GM19395 (cell line): ENCODE results near the gene TSEN54.

Experiments used
- ATAC-seq: cut with Tn5 transposase; IDR thresholded peaks from one replicate; pipeline ENCODE4 v1.9.1; 2021; ENCODE audit warnings: mild to moderate bottlenecking, moderate library complexity; ENCODE audit not compliant: unreplicated experiment

The TSEN54 gene

DNA sequence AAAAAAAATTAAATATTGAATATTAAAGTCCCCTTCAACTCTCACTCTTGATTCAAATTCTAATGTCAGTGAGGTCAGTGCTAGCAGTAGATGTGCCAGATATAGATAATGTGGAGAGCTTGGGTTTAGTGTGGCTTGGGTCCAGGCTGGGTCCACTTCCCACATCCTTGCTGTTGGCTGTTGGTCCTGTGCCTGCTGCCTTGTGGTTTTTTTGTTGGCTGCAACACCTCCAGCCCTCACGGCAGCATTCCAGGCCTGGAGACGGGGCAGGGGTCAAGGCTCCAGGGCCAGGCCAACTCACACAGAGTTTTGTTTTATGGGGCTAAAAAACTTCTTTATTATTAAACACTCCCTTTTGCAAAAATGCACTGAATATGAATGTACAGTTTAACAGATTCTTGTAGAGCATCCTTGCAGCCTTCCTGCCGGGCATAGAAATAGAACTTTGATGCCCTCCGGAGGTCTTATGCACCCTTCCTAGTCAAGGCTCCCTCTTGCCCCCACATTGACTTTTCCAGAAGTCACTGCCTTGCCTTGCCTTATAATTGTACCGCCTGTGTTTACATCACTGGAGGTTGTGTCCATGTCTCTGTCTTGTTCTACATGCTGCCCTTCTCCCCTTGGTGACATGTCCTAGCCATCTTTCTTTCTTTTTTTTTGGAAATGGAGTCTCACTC lies 45.7 kb downstream of the TSEN54 start:
- no peak for ATAC-seq

DNA sequence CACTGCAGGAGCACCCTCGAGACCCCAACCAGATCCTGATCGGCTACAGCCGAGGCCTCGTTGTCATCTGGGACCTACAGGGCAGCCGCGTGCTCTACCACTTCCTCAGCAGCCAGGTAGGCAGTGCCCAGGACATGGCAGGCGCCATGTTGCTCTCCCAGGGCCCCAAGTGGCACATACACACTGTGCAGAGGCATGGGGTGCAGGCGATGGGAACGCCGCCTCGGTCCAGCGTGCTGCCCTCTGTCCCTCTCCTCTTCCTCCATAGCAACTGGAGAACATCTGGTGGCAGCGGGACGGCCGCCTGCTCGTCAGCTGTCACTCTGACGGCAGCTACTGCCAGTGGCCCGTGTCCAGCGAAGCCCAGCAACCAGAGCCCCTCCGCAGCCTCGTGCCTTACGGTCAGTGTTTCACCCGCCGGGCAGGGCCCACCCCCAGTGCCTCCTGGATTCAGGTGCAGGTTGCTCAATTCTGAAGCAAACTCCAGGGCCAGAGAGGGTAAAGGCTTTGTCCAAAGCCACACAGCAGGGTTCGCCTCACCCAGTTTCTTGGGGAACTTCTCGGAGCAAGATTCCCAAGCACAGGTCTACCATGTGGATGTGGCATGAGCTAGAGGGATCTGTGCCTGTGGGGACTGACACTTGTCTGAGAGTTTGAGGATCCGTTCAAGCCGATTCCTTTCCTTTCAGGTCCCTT lies 46.9 kb downstream of the TSEN54 start:
- ATAC-seq = no peak

DNA sequence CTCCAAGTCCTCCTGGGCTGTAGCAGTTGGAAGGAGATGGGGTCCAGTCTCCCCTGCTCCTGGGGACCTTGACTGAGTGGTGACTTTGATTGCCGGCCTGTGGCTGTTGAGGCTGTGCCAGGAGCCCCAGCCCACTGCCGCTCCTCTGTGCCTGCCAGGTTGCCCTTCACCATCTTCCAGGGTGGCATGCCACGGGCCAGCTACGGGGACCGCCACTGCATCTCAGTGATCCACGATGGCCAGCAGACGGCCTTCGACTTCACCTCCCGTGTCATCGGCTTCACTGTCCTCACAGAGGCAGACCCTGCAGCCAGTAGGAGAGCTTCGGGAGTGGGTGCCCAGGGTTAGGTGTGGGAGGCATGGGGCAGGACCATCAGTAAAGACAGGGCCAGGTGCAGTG lies 47.9 kb downstream of the TSEN54 start:
- ATAC-seq = no peak

DNA sequence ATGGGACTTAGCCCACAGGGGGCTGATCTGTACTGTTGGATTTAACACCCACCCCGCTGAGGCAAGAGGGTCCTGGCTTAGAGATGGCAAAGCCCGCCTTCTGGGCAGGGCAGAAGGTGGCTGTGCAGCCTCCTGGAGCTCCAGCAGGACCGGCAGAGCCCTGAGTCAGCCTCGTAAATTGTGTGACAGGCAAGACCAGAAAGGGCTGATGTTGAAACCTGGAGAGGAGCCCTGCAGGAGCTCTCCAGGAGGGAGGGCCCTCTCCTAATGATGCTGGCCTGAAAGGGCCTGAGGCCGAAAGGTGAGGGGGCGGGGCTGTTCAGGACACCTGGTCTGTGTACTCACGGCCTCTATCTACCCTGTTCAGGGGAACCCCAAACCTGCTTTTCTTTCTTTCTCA lies 48.7 kb downstream of the TSEN54 start:
- no peak for ATAC-seq

DNA sequence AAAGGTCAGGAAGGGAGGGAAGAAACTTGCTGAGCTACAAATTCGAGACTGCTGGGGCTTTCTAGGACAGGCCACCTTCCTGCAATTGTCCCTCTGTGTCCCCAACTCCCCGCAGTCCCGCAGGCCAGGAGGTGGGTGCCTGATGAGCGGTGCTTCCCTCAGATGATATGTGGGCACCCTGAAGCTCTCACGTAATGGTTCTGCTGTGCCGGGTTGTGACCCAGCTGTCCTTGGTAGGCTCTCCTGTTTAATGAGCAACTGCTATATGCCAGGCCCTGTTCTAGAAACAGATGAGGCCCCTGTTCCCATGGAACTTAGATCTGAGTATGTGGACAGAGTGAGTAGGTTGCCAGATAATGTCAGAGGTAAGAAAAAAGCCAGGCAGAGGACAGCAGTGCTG lies 49.3 kb downstream of the TSEN54 start:
- no peak for ATAC-seq

DNA sequence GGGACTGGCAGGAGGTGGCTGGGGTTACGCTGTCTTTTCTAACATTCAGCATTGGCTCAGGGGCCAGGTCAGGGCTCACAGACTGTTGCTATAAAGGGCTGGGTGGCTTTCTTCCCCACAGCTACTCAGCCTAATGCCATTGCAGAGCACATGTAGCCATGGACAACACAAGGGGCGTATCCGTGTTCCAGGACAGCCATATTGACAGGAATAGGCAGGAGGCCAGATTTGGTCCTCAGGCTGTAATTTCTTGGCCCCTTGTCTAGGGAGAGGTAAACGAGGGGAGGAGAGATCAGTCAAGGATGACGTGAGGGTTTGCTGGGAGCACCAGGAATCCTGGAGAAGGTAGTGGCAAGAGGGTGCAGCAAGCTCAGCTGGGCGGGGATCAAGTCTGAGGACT lies 50.1 kb downstream of the TSEN54 start:
- ATAC-seq = no peak

DNA sequence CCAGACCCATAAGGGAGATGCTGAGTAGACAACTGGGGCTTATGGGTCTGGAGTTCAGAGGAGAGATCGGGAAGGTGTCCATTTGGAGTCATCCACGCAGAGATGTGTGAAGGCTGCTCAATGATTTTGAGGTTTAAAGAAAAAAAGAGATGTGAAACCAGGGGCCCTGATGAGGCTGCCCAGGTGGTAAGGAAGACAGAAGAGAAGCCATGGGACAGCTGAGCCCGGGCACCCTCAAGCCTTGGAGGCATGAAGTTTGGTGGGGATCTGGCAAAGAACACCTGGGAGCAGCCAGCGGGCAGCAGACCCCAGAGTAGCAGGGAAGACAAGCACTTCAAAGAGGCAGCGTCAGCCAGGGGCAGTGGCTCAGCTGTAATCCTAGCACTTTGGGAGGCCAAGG lies 50.5 kb downstream of the TSEN54 start:
- no peak for ATAC-seq

DNA sequence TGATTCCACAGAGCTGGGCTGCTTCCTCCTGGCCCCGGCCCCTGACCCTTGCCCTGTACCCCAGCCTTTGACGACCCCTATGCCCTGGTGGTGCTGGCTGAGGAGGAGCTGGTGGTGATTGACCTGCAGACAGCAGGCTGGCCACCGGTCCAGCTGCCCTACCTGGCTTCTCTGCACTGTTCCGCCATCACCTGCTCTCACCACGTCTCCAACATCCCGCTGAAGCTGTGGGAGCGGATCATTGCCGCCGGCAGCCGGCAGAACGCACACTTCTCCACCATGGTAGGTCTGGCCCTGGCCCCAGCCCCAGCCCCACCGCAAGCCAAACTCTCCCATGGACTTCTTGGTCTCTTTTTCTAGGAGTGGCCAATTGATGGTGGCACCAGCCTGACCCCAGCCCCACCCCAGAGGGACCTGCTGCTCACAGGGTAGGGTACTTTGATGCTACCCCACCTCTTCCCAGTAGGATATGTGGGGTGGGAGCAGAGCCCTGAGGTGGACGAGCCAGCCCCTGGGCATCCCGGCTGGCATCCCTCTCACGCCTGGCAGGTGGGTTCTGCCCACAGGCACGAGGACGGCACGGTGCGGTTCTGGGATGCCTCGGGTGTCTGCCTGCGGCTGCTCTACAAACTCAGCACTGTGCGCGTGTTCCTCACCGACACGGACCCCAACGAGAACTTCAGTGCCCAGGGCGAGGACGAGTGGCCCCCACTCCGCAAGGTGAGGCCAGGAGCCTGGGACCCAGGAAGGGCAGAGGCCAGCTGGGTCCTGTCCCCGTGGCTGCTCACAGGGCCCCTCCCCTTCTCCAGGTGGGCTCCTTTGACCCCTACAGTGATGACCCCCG lies 52.3 kb downstream of the TSEN54 start:
- no peak for ATAC-seq

DNA sequence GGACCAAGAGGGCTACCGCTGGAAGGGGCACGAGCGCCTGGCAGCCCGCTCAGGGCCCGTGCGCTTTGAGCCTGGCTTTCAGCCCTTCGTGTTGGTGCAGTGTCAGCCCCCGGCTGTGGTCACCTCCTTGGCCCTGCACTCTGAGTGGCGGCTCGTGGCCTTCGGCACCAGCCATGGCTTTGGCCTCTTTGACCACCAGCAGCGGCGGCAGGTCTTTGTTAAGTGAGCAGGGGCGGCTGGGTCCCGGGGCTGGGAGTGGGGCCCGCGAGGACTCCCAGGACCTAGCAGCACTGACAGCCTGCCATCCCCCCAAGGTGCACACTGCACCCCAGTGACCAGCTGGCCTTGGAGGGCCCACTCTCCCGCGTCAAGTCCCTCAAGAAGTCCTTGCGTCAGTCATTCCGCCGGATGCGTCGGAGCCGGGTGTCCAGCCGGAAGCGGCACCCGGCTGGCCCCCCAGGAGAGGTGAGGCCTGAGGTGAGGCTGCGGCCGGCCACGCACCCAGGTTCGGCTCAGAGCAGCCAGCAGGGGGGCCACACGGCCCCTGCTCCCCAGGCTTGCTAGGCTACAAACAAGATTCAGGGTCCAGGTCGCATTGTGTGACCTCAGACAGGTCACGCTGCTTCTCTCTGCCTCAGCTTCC lies 53.8 kb downstream of the TSEN54 start:
- ATAC-seq = no peak

DNA sequence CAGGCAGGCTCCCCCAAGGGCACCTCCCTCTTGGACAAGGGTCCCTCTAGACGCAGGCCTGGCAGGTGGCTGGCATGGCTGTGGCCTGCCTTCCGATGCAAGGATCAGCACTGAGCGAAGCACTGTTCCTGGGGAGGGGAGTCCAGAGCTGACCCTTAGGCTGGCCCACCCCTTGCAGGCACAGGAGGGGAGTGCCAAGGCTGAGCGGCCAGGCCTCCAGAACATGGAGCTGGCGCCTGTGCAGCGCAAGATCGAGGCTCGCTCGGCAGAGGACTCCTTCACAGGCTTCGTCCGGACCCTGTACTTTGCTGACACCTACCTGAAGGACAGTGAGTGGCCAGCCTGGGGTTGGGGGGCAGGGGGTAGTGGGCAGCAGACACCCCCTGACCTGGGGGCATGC lies 54.4 kb downstream of the TSEN54 start:
- no peak for ATAC-seq

DNA sequence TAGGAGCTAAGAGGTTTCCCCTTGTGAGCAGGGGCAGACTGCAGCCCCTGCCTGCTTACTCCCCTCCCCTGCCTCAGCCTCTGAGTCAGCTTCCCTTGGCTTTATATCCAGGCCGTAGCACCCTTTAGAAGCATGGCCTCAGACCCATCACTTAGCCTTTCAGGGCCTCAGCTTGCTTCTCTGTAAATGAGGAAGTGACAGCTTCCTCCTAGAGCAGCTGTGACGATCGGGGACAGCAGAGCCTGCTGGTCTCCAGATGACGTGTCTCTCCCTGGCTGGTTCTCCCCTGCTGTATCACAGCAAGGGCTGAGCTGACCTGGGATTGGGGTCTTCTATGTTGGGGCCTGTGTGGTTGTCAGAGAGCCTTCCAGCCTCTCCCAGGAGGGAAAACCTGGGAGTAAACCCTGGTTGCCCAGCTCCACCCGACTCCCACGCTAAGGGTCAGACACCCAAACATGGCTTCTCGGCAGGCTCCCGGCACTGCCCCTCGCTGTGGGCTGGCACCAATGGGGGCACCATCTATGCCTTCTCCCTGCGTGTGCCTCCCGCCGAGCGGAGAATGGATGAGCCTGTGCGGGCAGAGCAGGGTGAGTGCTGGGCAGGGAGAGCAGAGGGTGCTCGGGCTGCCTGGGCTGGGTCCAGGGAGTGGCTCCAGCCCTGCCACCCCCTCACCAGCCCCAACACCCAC lies 55.0 kb downstream of the TSEN54 start:
- peak; percentile 67 for ATAC-seq

DNA sequence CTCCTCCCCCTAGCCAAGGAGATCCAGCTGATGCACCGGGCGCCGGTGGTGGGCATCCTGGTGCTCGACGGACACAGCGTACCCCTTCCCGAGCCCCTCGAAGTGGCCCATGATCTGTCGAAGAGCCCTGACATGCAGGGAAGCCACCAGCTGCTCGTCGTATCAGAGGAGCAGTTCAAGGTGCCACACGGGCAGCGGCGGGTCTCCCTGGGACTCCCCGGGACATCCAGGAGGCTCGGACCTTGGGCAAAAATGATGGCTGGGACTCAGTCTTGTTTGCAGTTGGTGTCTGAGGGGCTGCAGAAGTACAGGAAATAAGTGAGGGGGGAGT lies 55.5 kb downstream of the TSEN54 start:
- ATAC-seq = no peak

DNA sequence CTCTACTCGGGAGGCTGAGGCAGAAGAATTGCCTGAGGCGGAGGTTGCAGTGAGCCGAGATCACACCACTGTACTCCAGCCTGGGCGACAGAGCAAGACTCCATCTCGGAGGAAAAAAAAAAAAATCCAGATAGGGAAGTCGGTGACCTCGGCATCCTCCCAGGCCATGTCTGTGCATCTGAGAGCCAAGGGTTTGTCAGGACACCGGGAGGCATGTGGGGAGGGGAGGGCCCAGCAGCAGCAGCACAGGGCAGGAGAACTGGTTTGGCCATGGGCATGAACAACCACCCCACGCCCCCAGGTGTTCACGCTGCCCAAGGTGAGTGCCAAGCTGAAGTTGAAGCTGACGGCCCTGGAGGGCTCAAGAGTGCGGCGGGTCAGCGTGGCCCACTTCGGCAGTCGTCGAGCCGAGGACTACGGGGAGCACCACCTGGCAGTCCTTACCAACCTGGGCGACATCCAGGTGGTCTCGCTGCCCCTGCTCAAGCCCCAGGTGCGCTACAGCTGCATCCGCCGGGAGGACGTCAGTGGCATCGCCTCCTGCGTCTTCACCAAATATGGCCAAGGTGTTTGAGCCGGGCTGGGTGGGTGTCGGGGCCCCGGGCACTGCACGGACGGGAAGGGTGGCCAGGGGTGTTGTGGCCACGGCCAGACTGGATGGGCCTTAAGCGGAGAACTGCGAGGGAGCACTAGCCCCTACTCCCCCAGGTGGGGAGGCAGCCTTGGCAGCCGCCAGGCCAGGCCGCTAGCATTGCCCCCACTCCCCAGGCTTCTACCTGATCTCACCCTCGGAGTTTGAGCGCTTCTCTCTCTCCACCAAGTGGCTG lies 56.6 kb downstream of the TSEN54 start:
- ATAC-seq = no peak

DNA sequence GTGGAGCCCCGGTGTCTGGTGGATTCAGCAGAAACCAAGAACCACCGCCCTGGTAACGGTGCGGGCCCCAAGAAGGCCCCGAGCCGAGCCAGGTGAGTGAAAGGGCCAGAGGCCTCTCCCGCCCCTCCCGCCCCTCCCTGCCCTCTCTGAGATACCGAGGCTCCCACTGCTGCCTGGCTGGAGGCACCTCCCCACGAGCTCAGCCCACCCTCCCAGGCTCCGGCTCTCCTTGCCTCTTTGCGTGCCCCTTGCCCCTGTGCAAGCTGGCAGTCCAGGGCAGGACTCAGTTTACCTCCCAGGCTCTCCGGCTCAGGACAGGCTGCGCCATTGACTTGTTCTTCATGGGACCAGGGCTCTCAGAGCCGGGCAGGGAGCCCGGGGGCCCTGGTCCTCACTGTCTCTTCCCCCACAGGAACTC lies 57.2 kb downstream of the TSEN54 start:
- ATAC-seq = no peak

DNA sequence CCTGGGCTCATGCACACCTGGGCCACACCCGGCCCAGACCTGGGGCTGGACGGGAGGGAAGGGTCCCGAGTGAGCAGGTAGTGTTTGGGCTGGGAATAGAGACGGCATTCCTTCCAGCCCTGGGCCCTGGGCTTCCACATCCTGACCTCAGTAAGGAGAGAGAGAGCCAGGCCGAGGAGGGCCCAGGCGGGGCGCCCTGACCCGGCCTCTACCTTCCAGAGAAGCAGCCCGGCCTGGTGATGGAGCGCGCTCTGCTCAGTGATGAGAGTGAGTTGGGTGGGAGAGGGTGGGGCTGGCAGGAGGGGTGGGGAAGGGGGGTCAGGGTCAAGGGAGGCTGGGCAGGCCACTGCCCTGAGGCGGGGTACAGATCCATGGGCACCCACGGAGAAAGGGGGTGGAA lies 57.7 kb downstream of the TSEN54 start:
- no peak for ATAC-seq
